ENCODE measurements around the gene ULK3.

Gene ULK3

GRCh38 chr15:74827614-74828013 is 15.3 kb downstream of the ULK3 start:
- Histone ChIP-seq H3K27me3 (ENCODE audit: control insufficient read depth in 1 of 2, insufficient read depth in 2 of 2, low read length in 2 of 2) (peaks cover 6 to 14% of the 10 kb centered on the region in 2 donors), H3K9ac (ENCODE audit: low read length) (no peak overlapping the region), H3K27ac (ENCODE audit: low read depth, low read length) (no peak overlapping the region), H3K4me3 (ENCODE audit: low read depth in 1 of 2, low read length in 2 of 2) (no peak overlapping the region), H3K9me3 (ENCODE audit: low read length) (no peaks in the 10 kb centered on the region), H3K36me3 (ENCODE audit: insufficient read depth, low read length) (no peaks in the 10 kb centered on the region), H3K4me1 (ENCODE audit: insufficient read depth, low read length) (peaks cover 12% of the 10 kb centered on the region)

DNA sequence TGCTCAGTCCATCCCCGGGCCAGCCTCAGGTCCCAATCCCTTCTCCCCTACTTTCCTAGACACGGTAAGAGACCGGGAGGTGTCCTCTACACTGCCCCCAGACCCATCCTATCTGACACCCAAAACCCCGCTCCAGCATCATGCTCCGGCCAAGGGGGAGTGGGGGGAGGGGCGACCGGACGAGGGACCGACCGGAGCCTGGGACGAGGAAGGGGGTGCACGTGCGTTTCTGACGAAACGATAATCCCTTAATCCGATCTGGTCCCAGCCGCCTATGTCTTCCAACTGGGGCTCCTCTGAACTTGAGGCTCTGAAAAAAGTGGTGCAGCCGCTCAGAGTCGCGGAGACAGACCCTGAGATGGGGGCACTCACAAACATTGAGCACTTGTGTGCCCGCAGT is 16.0 kb downstream of the ULK3 start:
- H3K4me1 ChIP-seq (ENCODE audit: insufficient read depth, low read length) = peaks cover 12% of the 10 kb centered on the region
- H3K4me3 ChIP-seq (ENCODE audit: low read depth in 1 of 2, low read length in 2 of 2) = no peak overlapping the region
- H3K27ac ChIP-seq (ENCODE audit: low read depth, low read length) = no peak overlapping the region
- H3K9ac ChIP-seq (ENCODE audit: low read length) = no peak overlapping the region
- H3K27me3 ChIP-seq (ENCODE audit: control insufficient read depth in 1 of 2, insufficient read depth in 2 of 2, low read length in 2 of 2) = peaks cover 6 to 14% of the 10 kb centered on the region in 2 donors
- no peaks in the 10 kb centered on the region for H3K9me3 ChIP-seq (ENCODE audit: low read length)
- no peaks in the 10 kb centered on the region for H3K36me3 ChIP-seq (ENCODE audit: insufficient read depth, low read length)

GRCh38 chr15:74826364-74826819 is 16.6 kb downstream of the ULK3 start, which contains the start of gene CPLX3:
TSS of gene CPLX3 (plus strand) at chr15:74826627. CDS start at chr15:74826704, 77 bp downstream.
- H3K4me3 ChIP-seq (ENCODE audit: low read depth in 1 of 2, low read length in 2 of 2) = no peak within 1 kb of the TSS
- H3K9ac ChIP-seq (ENCODE audit: low read length) = no peak within 1 kb of the TSS
- peaks cover 8% of the 10 kb centered on the region for H3K4me1 ChIP-seq (ENCODE audit: insufficient read depth, low read length)
- no peaks in the 10 kb centered on the region for H3K9me3 ChIP-seq (ENCODE audit: low read length)
- H3K27ac ChIP-seq (ENCODE audit: low read depth, low read length) = no peak within 1 kb of the TSS
- peaks cover 6 to 14% of the 10 kb centered on the region in 2 donors for H3K27me3 ChIP-seq (ENCODE audit: control insufficient read depth in 1 of 2, insufficient read depth in 2 of 2, low read length in 2 of 2)
- no peaks in the 10 kb centered on the region for H3K36me3 ChIP-seq (ENCODE audit: insufficient read depth, low read length)

GRCh38 chr15:74825866-74826265 is 17.1 kb downstream of the ULK3 start:
- Histone ChIP-seq H3K4me1 (ENCODE audit: insufficient read depth, low read length) (peaks cover 4% of the 10 kb centered on the region), H3K27me3 (ENCODE audit: control insufficient read depth in 1 of 2, insufficient read depth in 2 of 2, low read length in 2 of 2) (peaks cover 6 to 14% of the 10 kb centered on the region in 2 donors), H3K36me3 (ENCODE audit: insufficient read depth, low read length) (no peaks in the 10 kb centered on the region), H3K4me3 (ENCODE audit: low read depth in 1 of 2, low read length in 2 of 2) (no peak overlapping the region), H3K9me3 (ENCODE audit: low read length) (no peaks in the 10 kb centered on the region), H3K9ac (ENCODE audit: low read length) (no peak overlapping the region), H3K27ac (ENCODE audit: low read depth, low read length) (no peak overlapping the region)

DNA sequence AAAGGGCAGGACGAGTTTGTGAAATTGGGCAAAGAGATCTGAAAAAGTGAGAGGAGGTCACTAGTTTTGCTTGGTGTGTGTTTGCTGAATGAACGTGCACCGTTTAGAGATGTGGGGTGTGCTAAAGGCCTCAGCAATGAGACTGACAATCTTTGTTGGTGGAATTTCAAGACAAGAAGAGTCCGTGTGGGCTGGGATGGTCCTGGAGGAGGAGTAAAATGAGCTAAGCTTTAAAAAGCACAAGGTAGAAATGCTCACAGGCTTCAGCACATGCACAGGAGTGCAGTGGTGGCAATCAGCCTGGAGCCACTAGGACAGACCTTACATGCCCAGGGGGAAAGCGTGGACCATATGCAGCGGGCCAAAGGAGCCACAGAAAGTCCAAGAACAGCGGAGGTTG is 18.0 kb downstream of the ULK3 start:
- H3K27me3 ChIP-seq (ENCODE audit: control insufficient read depth in 1 of 2, insufficient read depth in 2 of 2, low read length in 2 of 2) = peaks cover 6 to 14% of the 10 kb centered on the region in 2 donors
- no peak overlapping the region for H3K27ac ChIP-seq (ENCODE audit: low read depth, low read length)
- H3K4me3 ChIP-seq (ENCODE audit: low read depth in 1 of 2, low read length in 2 of 2) = no peak overlapping the region
- no peak overlapping the region for H3K9ac ChIP-seq (ENCODE audit: low read length)
- no peaks in the 10 kb centered on the region for H3K4me1 ChIP-seq (ENCODE audit: insufficient read depth, low read length)
- H3K9me3 ChIP-seq (ENCODE audit: low read length) = no peaks in the 10 kb centered on the region
- H3K36me3 ChIP-seq (ENCODE audit: insufficient read depth, low read length) = no peaks in the 10 kb centered on the region

GRCh38 chr15:74823324-74823723 is 19.6 kb downstream of the ULK3 start:
- Histone ChIP-seq H3K9me3 (ENCODE audit: low read length) (no peaks in the 10 kb centered on the region), H3K4me1 (ENCODE audit: insufficient read depth, low read length) (no peaks in the 10 kb centered on the region), H3K27me3 (ENCODE audit: control insufficient read depth in 1 of 2, insufficient read depth in 2 of 2, low read length in 2 of 2) (peaks cover 6 to 14% of the 10 kb centered on the region in 2 donors), H3K9ac (ENCODE audit: low read length) (no peak overlapping the region), H3K36me3 (ENCODE audit: insufficient read depth, low read length) (no peaks in the 10 kb centered on the region), H3K4me3 (ENCODE audit: low read depth in 1 of 2, low read length in 2 of 2) (no peak overlapping the region), H3K27ac (ENCODE audit: low read depth, low read length) (no peak overlapping the region)

DNA sequence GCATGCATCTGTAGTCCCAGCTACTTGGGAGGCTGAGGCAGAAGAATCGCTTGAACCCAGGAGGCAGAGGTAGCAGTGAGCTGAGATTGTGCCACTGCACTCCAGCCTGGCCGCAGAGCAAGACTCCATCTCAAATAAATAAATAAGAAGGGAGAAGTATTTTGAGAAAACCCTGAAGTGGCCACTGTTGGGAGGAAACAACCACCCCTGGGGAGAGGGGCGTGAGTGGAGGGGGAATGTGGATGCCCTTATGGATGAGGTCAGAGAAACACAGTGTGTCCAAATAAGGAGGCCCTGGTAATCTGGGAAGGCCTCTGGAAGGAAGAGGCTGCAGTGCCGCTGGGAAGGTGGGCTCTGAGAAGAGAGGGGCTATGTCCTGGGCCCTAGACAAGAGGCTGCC is 20.7 kb downstream of the ULK3 start:
- H3K4me3 ChIP-seq (ENCODE audit: low read depth in 1 of 2, low read length in 2 of 2) = no peak overlapping the region
- no peaks in the 10 kb centered on the region for H3K36me3 ChIP-seq (ENCODE audit: insufficient read depth, low read length)
- H3K27me3 ChIP-seq (ENCODE audit: control insufficient read depth in 1 of 2, insufficient read depth in 2 of 2, low read length in 2 of 2) = peaks cover 4 to 7% of the 10 kb centered on the region in 2 donors
- no peak overlapping the region for H3K27ac ChIP-seq (ENCODE audit: low read depth, low read length)
- H3K9ac ChIP-seq (ENCODE audit: low read length) = no peak overlapping the region
- no peaks in the 10 kb centered on the region for H3K9me3 ChIP-seq (ENCODE audit: low read length)
- H3K4me1 ChIP-seq (ENCODE audit: insufficient read depth, low read length) = no peaks in the 10 kb centered on the region

DNA sequence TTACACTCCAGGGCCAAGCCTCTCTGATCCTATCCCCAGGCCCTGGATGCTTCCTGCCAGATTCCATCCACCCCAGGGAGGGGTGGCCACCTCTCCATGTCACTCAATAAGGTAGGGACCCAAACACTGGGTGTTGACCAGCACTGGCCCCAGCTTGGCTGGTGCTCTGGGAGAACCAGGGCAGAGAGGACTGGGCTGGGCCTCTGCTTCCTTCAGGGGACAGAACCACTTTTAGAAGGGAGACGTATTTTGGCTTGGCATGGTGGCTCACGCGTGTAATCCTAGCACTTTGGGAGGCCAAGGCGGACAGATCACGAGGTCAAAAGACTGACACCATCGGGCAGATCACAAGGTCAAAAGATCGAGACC is 21.2 kb downstream of the ULK3 start:
- Histone ChIP-seq H3K4me3 (ENCODE audit: low read depth in 1 of 2, low read length in 2 of 2) (no peak overlapping the region), H3K9ac (ENCODE audit: low read length) (no peak overlapping the region), H3K9me3 (ENCODE audit: low read length) (no peaks in the 10 kb centered on the region), H3K27ac (ENCODE audit: low read depth, low read length) (no peak overlapping the region), H3K36me3 (ENCODE audit: insufficient read depth, low read length) (no peaks in the 10 kb centered on the region), H3K27me3 (ENCODE audit: control insufficient read depth in 1 of 2, insufficient read depth in 2 of 2, low read length in 2 of 2) (peaks cover 0 to 3% of the 10 kb centered on the region in 2 donors), H3K4me1 (ENCODE audit: insufficient read depth, low read length) (no peaks in the 10 kb centered on the region)

- no peak overlapping the region for H3K27ac ChIP-seq (ENCODE audit: low read depth, low read length)
- no peaks in the 10 kb centered on the region for H3K9me3 ChIP-seq (ENCODE audit: low read length)
- no peaks in the 10 kb centered on the region for H3K36me3 ChIP-seq (ENCODE audit: insufficient read depth, low read length)
- H3K4me1 ChIP-seq (ENCODE audit: insufficient read depth, low read length) = no peaks in the 10 kb centered on the region
- H3K4me3 ChIP-seq (ENCODE audit: low read depth in 1 of 2, low read length in 2 of 2) = no peak overlapping the region
- no peaks in the 10 kb centered on the region for H3K27me3 ChIP-seq (ENCODE audit: control insufficient read depth in 1 of 2, insufficient read depth in 2 of 2, low read length in 2 of 2)
- H3K9ac ChIP-seq (ENCODE audit: low read length) = no peak overlapping the region
These were observed 21.7 kb downstream of the ULK3 start for GRCh38 chr15:74821091-74821789.

DNA sequence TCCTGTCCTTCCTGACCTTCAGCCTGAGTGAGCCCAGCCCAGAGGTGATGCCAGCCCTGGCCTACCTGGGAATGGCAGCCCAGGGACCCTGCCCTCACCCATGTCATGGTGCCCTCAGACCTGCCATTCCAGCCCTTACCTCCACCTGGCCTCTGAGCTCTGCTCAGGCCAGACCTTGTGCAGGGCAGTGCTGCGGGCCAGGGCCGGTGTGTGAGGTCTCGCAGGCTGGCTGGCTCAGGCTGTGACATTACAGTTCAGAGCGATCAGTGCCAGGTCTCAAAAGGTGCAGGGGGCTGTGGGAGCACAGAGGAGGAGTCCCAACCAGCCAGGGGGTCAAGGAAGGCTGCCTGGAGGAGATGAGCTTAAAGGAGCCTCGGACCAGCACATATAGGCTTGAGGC is 22.9 kb downstream of the ULK3 start:
- Histone ChIP-seq H3K4me1 (ENCODE audit: insufficient read depth, low read length) (peaks cover 10% of the 10 kb centered on the region), H3K36me3 (ENCODE audit: insufficient read depth, low read length) (no peaks in the 10 kb centered on the region), H3K9me3 (ENCODE audit: low read length) (no peaks in the 10 kb centered on the region), H3K27me3 (ENCODE audit: control insufficient read depth in 1 of 2, insufficient read depth in 2 of 2, low read length in 2 of 2) (no peaks in the 10 kb centered on the region), H3K4me3 (ENCODE audit: low read depth in 1 of 2, low read length in 2 of 2) (no peak overlapping the region), H3K27ac (ENCODE audit: low read depth, low read length) (no peak overlapping the region), H3K9ac (ENCODE audit: low read length) (no peak overlapping the region)

- H3K9me3 ChIP-seq (ENCODE audit: low read length) = no peaks in the 10 kb centered on the region
- H3K27ac ChIP-seq (ENCODE audit: low read depth, low read length) = no peak overlapping the region
- no peak overlapping the region for H3K9ac ChIP-seq (ENCODE audit: low read length)
These were observed 25.6 kb downstream of the ULK3 start for GRCh38 chr15:74817370-74817737.

More at GRCh38 chr15:74817370-74817737, 25.6 kb downstream of the ULK3 start:
- Histone ChIP-seq H3K36me3 (ENCODE audit: insufficient read depth, low read length) (no peaks in the 10 kb centered on the region), H3K4me1 (ENCODE audit: insufficient read depth, low read length) (peaks cover 14% of the 10 kb centered on the region), H3K27me3 (ENCODE audit: control insufficient read depth in 1 of 2, insufficient read depth in 2 of 2, low read length in 2 of 2) (no peaks in the 10 kb centered on the region), H3K4me3 (ENCODE audit: low read depth in 1 of 2, low read length in 2 of 2) (no peak overlapping the region)

Measured in muscle layer of colon (tissue), 2 donors.